Inferior parietal cortex (tissue), 1 donor: ENCODE results near the gene METAP1D.
"Not testable (repeated sequence)": the region's sequence is repeated elsewhere in the genome, so short reads cannot be mapped to it uniquely, and the experiment has no call there.

ENCODE experiments used
- DNase-seq: peaks from one replicate; pipeline ENCODE4 v3.0.0-alpha.2; 2016; ENCODE audit errors: extremely low spot score

METAP1D gene

GRCh38 chr2:172102391-172103359 is 102.9 kb downstream of the METAP1D start, which contains the start of gene DLX2:
Gene DLX2, minus strand, starts transcription at chr2:172102900. Its CDS starts 362 bp downstream, at chr2:172102538.
- no peak for DNase-seq

GRCh38 chr2:172103471-172104272 is 103.9 kb downstream of the METAP1D start:
- DNase-seq = no peak

- no peak for DNase-seq
Observed at GRCh38 chr2:172105471-172106107, 105.8 kb downstream of the METAP1D start.

GRCh38 chr2:172106108-172106961 is 106.6 kb downstream of the METAP1D start:
- DNase-seq = no peak

- DNase-seq = no peak
Observed at GRCh38 chr2:172107690-172108586, 108.2 kb downstream of the METAP1D start.

- no peak for DNase-seq
Observed at GRCh38 chr2:172108587-172108930, 108.8 kb downstream of the METAP1D start.

- no peak for DNase-seq
Observed at GRCh38 chr2:172109256-172109987, 109.7 kb downstream of the METAP1D start.

- no peak for DNase-seq
Observed at GRCh38 chr2:172109988-172110811, 110.4 kb downstream of the METAP1D start.

- no peak for DNase-seq
Observed at GRCh38 chr2:172113617-172114016, 113.9 kb downstream of the METAP1D start.

- not testable (repeated sequence) for DNase-seq
Observed at GRCh38 chr2:172114176-172114575, 114.4 kb downstream of the METAP1D start.

- DNase-seq = no peak
Observed at GRCh38 chr2:172114579-172114978, 114.8 kb downstream of the METAP1D start.

- no peak for DNase-seq
Observed at GRCh38 chr2:172116107-172116506, 116.4 kb downstream of the METAP1D start.

- DNase-seq = no peak
Observed at GRCh38 chr2:172119089-172119488, 119.3 kb downstream of the METAP1D start.

GRCh38 chr2:172120118-172120517 is 120.4 kb downstream of the METAP1D start:
- no peak for DNase-seq

- DNase-seq = no peak
Observed at GRCh38 chr2:172128484-172128883, 128.7 kb downstream of the METAP1D start.

- DNase-seq = no peak
Observed at GRCh38 chr2:172129404-172129803, 129.7 kb downstream of the METAP1D start.
